SK-N-SH (cell line): Measurements from ENCODE around the gene CCDC138. TPM values are rescaled to one million over a fixed set of nuclear protein-coding genes. Genes with fewer than 3 reads are reported as not detected.

Experiments
- CTCF ChIA-PET: fragments of 300-600, 350-600 bp; formaldehyde crosslinking; extraction: SDS; loops from one replicate; lab custom pipeline; 2021; lab: Yijun Ruan, JAX
- POLR2A ChIA-PET: fragments of 350-600 bp; sonication (Branson Sonifier 250); formaldehyde crosslinking; extraction: SDS; loops from one replicate; lab custom pipeline; 2020; ENCODE audit warnings: antibody characterized with exemption, inconsistent platforms; lab: Yijun Ruan, JAX
- DNase-seq: peaks from one replicate; pipeline ENCODE4 v3.0.0; 2012
- H2AFZ ChIP-seq: fragments of 200-600 bp; sonication (generic); 2 replicates; pipeline ENCODE4 v1.8.1; 2016; ENCODE audit warnings: antibody characterized with exemption, mild to moderate bottlenecking, low read depth
- H3F3A ChIP-seq: fragments of 200-600 bp; sonication (generic); replicated peaks from 2 replicates; pipeline ENCODE3; 2016; ENCODE audit warnings: antibody characterized with exemption, mild to moderate bottlenecking; ENCODE audit not compliant: insufficient read depth
- H3K27ac ChIP-seq, 2 experiments: fragments of 200-500 bp in 1 of 2; fragments of 200-600 bp in 1 of 2; sonication (Bioruptor generic) in 1 of 2; sonication (generic), shearing (Covaris generic) in 1 of 2; 2 replicates each; pipeline versions ENCODE4 v1.5.1 to v1.6.1; 2014 to 2016; ENCODE audit warnings: low read depth in 2 of 2, inconsistent platforms in 1 of 2, low read length in 1 of 2, mild to moderate bottlenecking in 1 of 2, mixed read lengths in 1 of 2
- H3K27me3 ChIP-seq: fragments of 200-600 bp; sonication (generic), shearing (Covaris generic); 2 replicates; pipeline ENCODE4 v1.6.1; 2016; ENCODE audit warnings: mixed run types; ENCODE audit not compliant: insufficient read depth
- H3K36me3 ChIP-seq, 2 experiments: fragments of 200-500 bp in 1 of 2; fragments of 200-600 bp in 1 of 2; sonication (Bioruptor generic) in 1 of 2; sonication (generic) in 1 of 2; replicated peaks in 1 of 2; 2 replicates each; pipeline versions ENCODE3 to v1.5.1; 2014 to 2016; ENCODE audit warnings: low read length in 1 of 2, mild to moderate bottlenecking in 1 of 2; ENCODE audit not compliant: insufficient read depth in 2 of 2, control insufficient read depth in 1 of 2
- H3K4me1 ChIP-seq, 2 experiments: fragments of 200-500 bp in 1 of 2; fragments of 200-600 bp in 1 of 2; sonication (Bioruptor generic) in 1 of 2; sonication (generic), shearing (Covaris generic) in 1 of 2; 2 replicates each; pipeline versions ENCODE4 v1.5.1 to v1.6.1; 2014 to 2016; ENCODE audit warnings: low read depth in 1 of 2, low read length in 1 of 2, mixed run types in 1 of 2; ENCODE audit not compliant: insufficient read depth in 2 of 2, control insufficient read depth in 1 of 2
- H3K4me2 ChIP-seq: fragments of 200-600 bp; sonication (generic), shearing (Covaris generic); 2 replicates; pipeline ENCODE4 v1.6.1; 2017; ENCODE audit warnings: mixed run types
- H3K4me3 ChIP-seq, 2 experiments: fragments of 200-500 bp in 1 of 2; fragments of 200-600 bp in 1 of 2; sonication (Bioruptor generic) in 1 of 2; sonication (generic), shearing (Covaris generic) in 1 of 2; 2 replicates each; pipeline versions ENCODE4 v1.5.1 to v1.8.1; 2014 to 2016; ENCODE audit warnings: low read depth in 2 of 2, inconsistent platforms in 1 of 2, low read length in 1 of 2, mild to moderate bottlenecking in 1 of 2, mixed read lengths in 1 of 2, moderate library complexity in 1 of 2
- H3K79me2 ChIP-seq: fragments of 200-600 bp; sonication (generic); 2 replicates; pipeline ENCODE4 v1.8.1; 2017; ENCODE audit warnings: mild to moderate bottlenecking; ENCODE audit not compliant: insufficient read depth
- H3K9ac ChIP-seq: fragments of 200-600 bp; sonication (generic); 2 replicates; pipeline ENCODE4 v1.6.1; 2017; ENCODE audit warnings: mixed run types
- H3K9me2 ChIP-seq: fragments of 200-600 bp; sonication (generic); 2 replicates; pipeline ENCODE4 v1.6.1; 2017; ENCODE audit warnings: mixed run types
- H3K9me3 ChIP-seq: fragments of 200-600 bp; sonication (generic); 2 replicates; pipeline ENCODE4 v1.6.1; 2017; ENCODE audit warnings: mixed run types, mild to moderate bottlenecking, moderate library complexity
- H4K20me1 ChIP-seq: fragments of 200-600 bp; sonication (generic); 2 replicates; pipeline ENCODE4 v1.6.1; 2017; ENCODE audit warnings: mild to moderate bottlenecking, mixed run types; ENCODE audit not compliant: insufficient read depth
- CTCF ChIP-seq: fragments of 200-600 bp; sonication (generic); IDR thresholded peaks from 2 replicates; pipeline ENCODE4 v1.6.1; 2017; ENCODE audit warnings: antibody characterized with exemption, mild to moderate bottlenecking, moderate library complexity
- ELF1 ChIP-seq: IDR thresholded peaks from 2 replicates; pipeline ENCODE4 v1.4.0; 2012
- EP300 ChIP-seq, 2 experiments: IDR thresholded peaks; 2 replicates each; pipeline versions ENCODE4 v1.4.0 to v1.6.1; 2012; ENCODE audit warnings: borderline replicate concordance in 1 of 2, low read depth in 1 of 2, low read length in 1 of 2
- FOXM1 ChIP-seq: IDR thresholded peaks from 2 replicates; pipeline ENCODE4 v1.4.0; 2012; ENCODE audit warnings: low read depth, mild to moderate bottlenecking
- GABPA ChIP-seq: IDR thresholded peaks from 2 replicates; pipeline ENCODE4 v1.4.0; 2012; ENCODE audit warnings: low read depth, mild to moderate bottlenecking
- JUND ChIP-seq: IDR thresholded peaks from 2 replicates; pipeline ENCODE4 v1.4.0; 2012
- MXI1 ChIP-seq: IDR thresholded peaks from 2 replicates; pipeline ENCODE4 v1.6.1; 2012; ENCODE audit warnings: mild to moderate bottlenecking, low read depth, low read length, improper control_type of control experiment
- NFIC ChIP-seq: IDR thresholded peaks from 2 replicates; pipeline ENCODE4 v1.4.0; 2012; ENCODE audit warnings: borderline replicate concordance
- NRF1 ChIP-seq: IDR thresholded peaks from 2 replicates; pipeline ENCODE4 v1.6.1; 2012; ENCODE audit warnings: low read depth, mild to moderate bottlenecking, low read length
- PBX3 ChIP-seq: IDR thresholded peaks from 2 replicates; pipeline ENCODE4; 2012
- POLR2AphosphoS5 ChIP-seq: IDR thresholded peaks from 2 replicates; pipeline ENCODE4 v1.6.1; 2012; ENCODE audit warnings: low read depth, low read length
- RAD21 ChIP-seq: IDR thresholded peaks from 2 replicates; pipeline ENCODE4 v1.6.1; 2012; ENCODE audit warnings: mild to moderate bottlenecking, low read length
- SIN3A ChIP-seq: IDR thresholded peaks from 2 replicates; pipeline ENCODE4 v1.6.1; 2012; ENCODE audit warnings: low read depth, mild to moderate bottlenecking, low read length, moderate library complexity, borderline replicate concordance
- SMC3 ChIP-seq: IDR thresholded peaks from 2 replicates; pipeline ENCODE4 v1.6.1; 2012; ENCODE audit warnings: low read depth, low read length, improper control_type of control experiment
- TCF12 ChIP-seq: IDR thresholded peaks from 2 replicates; pipeline ENCODE4 v1.4.0; 2012
- TEAD4 ChIP-seq: IDR thresholded peaks from 2 replicates; pipeline ENCODE4 v1.4.0; 2012; ENCODE audit warnings: mild to moderate bottlenecking, borderline replicate concordance; ENCODE audit not compliant: insufficient read depth
- USF2 ChIP-seq: fragments of 150-350 bp; IDR thresholded peaks from 2 replicates; pipeline ENCODE4 v1.6.1; 2017; ENCODE audit warnings: antibody characterized with exemption, low read length, low read depth, borderline replicate concordance
- WGBS: methylation state at CpG from one replicate; pipeline ENCODE4 v1.1.6; 2017; ENCODE audit warnings: low lambda C conversion rate; 5-methylcytosine and 5-hydroxymethylcytosine counted together
- polyA plus RNA-seq, 3 experiments: library from polyadenylated mRNA; depleted of rRNA; stranded (reverse); fragments of >200 nt; gene quantifications; 2 replicates each; pipeline ENCODE4 v1.2.3, GENCODE V29; 2012

The CCDC138 gene
- polyA plus RNA-seq, 1 of the 3 experiments (the other 2 are of a cell fraction), result 1.2 TPM

- POLR2A ChIA-PET, result interaction anchor here (0.6 kb wide), 1 partner anchor 63 kb away, joined by 3 read pairs; no protein-coding TSS in a partner anchor
- no peaks in the 10 kb centered on the region for H4K20me1 ChIP-seq
- H3K27me3 ChIP-seq, result peaks cover 4% of the 10 kb centered on the region; the same call in 1 of the 2 replicates
- H3K4me1 ChIP-seq, result peaks cover 0 to 3% of the 10 kb centered on the region in 2 experiments; a peak in 1 of 4 replicates
- no peaks in the 10 kb centered on the region for H3F3A ChIP-seq
- TF ChIP-seq MXI1 (no peak), ELF1 (no peak), TEAD4 (no peak), CTCF (no peak), SIN3A (no peak), PBX3 (no peak), JUND (no peak), NFIC (no peak), EP300 (IDR thresholded peaks at IDR 0.05; ENCODE audit: borderline replicate concordance in 1 of 2, low read depth in 1 of 2, low read length in 1 of 2) (no peak), USF2 (no peak), FOXM1 (no peak)
- no peaks in the 10 kb centered on the region for H3K9me3 ChIP-seq
- H3K9ac ChIP-seq, result no peak overlapping the region
- 61% methylated on average over 15 of the region's 15 CpGs for WGBS
- no peak overlapping the region for H2AFZ ChIP-seq
- H3K4me2 ChIP-seq, result no peak overlapping the region
- peak; percentile 5 for DNase-seq
- no peaks in the 10 kb centered on the region for H3K79me2 ChIP-seq
- H3K4me3 ChIP-seq, result no peak overlapping the region
- no peak overlapping the region for H3K27ac ChIP-seq
- H3K9me2 ChIP-seq, result no peaks in the 10 kb centered on the region
- CTCF ChIA-PET, result interaction anchor here (1.9 kb wide), 1 partner anchor 12 kb away, joined by 14 read pairs; no protein-coding TSS in a partner anchor
- H3K36me3 ChIP-seq, result no peaks in the 10 kb centered on the region
Measured at GRCh38 chr2:108916122-108916795, 129.7 kb downstream of the CCDC138 start.

- TF ChIP-seq POLR2AphosphoS5 (no peak), CTCF (no peak), NFIC (no peak), TCF12 (no peak), NRF1 (no peak), GABPA (no peak), RAD21 (no peak), SMC3 (no peak), MXI1 (no peak)
- H3K9ac ChIP-seq, result no peak overlapping the region
- POLR2A ChIA-PET, result no interaction called here
Measured at GRCh38 chr2:108916796-108917421, 130.3 kb downstream of the CCDC138 start.

More at GRCh38 chr2:108916796-108917421, 130.3 kb downstream of the CCDC138 start:
- no peak overlapping the region for H2AFZ ChIP-seq
- H3K9me2 ChIP-seq, result no peaks in the 10 kb centered on the region
- no peak overlapping the region for H3K4me2 ChIP-seq
- no peaks in the 10 kb centered on the region for H4K20me1 ChIP-seq
- WGBS, result 78% methylated on average over 13 of the region's 14 CpGs
- H3K27ac ChIP-seq, result no peak overlapping the region
- CTCF ChIA-PET, result interaction anchor here (1.9 kb wide), 1 partner anchor 11 kb away, joined by 14 read pairs; no protein-coding TSS in a partner anchor
- H3K4me1 ChIP-seq, result no peaks in the 10 kb centered on the region; a peak in 1 of 4 replicates
- peaks cover 4% of the 10 kb centered on the region; the same call in 1 of the 2 replicates for H3K27me3 ChIP-seq
- no peaks in the 10 kb centered on the region for H3K79me2 ChIP-seq
- DNase-seq, result no peak
- no peaks in the 10 kb centered on the region for H3F3A ChIP-seq
- no peaks in the 10 kb centered on the region for H3K9me3 ChIP-seq
- no peaks in the 10 kb centered on the region for H3K36me3 ChIP-seq
- H3K4me3 ChIP-seq, result no peak overlapping the region
